GM06990 (cell line): ENCODE data around the gene LRBA.

Experiments
- DNase-seq: peaks from one replicate; pipeline ENCODE4 v3.0.0-alpha.2; 2011; ENCODE audit not compliant: insufficient read length; ENCODE audit errors: extremely low read depth
- H3K27me3 ChIP-seq: replicated peaks from 2 replicates; pipeline ENCODE4 v1.6.0; 2011; ENCODE audit warnings: low read length; ENCODE audit not compliant: control insufficient read depth, insufficient read depth
- H3K36me3 ChIP-seq: 2 replicates; pipeline ENCODE4 v1.5.1; 2011; ENCODE audit warnings: low read length; ENCODE audit not compliant: control insufficient read depth, insufficient read depth
- H3K4me3 ChIP-seq: replicated peaks from 2 replicates; pipeline ENCODE4 v1.5.1; 2011; ENCODE audit warnings: low read depth, mild to moderate bottlenecking, control low read depth, low read length
- TF ChIP-seq, protein P1 (sequence below): IDR thresholded peaks from 2 replicates; pipeline ENCODE4 v1.5.1; 2011; ENCODE audit warnings: low read length, control low read depth, mild to moderate bottlenecking, inconsistent platforms; ENCODE audit not compliant: insufficient read depth, poor library complexity, severe bottlenecking

Gene LRBA

DNA sequence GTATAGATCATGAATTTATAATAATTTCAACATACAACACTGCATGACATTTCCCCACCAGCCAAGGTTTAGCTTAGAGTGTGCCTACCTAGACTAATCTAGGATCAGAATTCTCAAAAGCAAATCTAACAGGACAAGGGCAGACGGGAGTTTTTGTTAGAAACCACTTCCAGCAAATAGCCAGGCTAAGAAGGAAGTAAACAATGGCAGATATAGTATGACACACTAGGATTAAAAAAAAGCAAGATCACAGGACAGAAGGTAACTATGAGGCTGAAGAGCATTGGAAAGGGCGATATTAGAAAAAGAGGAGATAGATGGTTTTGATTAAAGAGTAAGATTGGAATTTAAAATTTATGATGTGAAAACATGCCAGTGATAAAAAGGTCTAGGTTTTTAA is 124.8 kb downstream of the LRBA start:
- TF ChIP-seq, protein P1, sequence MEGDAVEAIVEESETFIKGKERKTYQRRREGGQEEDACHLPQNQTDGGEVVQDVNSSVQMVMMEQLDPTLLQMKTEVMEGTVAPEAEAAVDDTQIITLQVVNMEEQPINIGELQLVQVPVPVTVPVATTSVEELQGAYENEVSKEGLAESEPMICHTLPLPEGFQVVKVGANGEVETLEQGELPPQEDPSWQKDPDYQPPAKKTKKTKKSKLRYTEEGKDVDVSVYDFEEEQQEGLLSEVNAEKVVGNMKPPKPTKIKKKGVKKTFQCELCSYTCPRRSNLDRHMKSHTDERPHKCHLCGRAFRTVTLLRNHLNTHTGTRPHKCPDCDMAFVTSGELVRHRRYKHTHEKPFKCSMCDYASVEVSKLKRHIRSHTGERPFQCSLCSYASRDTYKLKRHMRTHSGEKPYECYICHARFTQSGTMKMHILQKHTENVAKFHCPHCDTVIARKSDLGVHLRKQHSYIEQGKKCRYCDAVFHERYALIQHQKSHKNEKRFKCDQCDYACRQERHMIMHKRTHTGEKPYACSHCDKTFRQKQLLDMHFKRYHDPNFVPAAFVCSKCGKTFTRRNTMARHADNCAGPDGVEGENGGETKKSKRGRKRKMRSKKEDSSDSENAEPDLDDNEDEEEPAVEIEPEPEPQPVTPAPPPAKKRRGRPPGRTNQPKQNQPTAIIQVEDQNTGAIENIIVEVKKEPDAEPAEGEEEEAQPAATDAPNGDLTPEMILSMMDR = no peak
- H3K36me3 ChIP-seq = peaks cover 1% of the 10 kb centered on the region; the same call in 1 of the 2 replicates
- no peak for DNase-seq
- H3K4me3 ChIP-seq = no peak overlapping the region
- no peaks in the 10 kb centered on the region for H3K27me3 ChIP-seq

DNA sequence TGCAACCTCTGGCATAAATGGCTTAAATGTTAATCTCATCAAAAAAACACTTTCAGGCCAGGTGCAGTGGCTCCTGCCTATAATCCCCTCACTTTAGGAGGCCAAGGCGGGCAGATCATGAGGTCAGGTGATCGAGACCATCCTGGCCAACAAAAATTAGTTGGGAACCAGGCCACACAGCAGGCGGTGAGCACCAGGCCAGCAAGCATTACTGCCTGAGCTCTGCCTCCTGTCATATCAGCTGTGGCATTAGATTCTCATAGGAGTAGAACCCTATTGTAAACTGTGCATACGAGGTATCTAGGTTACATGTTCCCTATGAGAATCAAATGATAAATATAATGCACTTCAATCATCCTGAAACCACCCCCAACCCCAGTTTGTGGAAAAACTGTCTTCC is 125.8 kb downstream of the LRBA start:
- no peak for DNase-seq
- TF ChIP-seq, protein P1 = no peak

DNA sequence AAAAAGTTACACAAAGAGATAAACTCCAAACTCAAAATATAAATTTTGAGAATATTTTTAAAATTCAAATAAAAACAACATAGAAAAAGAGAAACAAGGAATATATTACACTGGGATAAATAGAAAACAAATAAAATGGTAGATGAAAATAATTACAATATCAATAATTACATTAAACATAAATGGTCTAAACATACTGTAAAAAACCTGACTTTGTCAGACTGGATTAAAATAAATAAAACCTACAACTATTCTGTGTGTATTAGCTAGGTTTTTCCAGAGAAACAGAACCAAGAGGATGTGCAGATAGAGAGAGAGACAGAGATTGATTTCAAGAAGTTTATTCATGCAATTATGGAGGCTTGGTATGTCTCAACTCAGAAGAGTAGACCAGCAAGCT is 126.5 kb downstream of the LRBA start:
- TF ChIP-seq, protein P1 = no peak
- DNase-seq = no peak

More for the DNA sequence above, 125.8 kb downstream of the LRBA start:
- no peaks in the 10 kb centered on the region for H3K27me3 ChIP-seq
- H3K4me3 ChIP-seq = no peak overlapping the region
- H3K36me3 ChIP-seq = peaks cover 1% of the 10 kb centered on the region; the same call in 1 of the 2 replicates

DNA sequence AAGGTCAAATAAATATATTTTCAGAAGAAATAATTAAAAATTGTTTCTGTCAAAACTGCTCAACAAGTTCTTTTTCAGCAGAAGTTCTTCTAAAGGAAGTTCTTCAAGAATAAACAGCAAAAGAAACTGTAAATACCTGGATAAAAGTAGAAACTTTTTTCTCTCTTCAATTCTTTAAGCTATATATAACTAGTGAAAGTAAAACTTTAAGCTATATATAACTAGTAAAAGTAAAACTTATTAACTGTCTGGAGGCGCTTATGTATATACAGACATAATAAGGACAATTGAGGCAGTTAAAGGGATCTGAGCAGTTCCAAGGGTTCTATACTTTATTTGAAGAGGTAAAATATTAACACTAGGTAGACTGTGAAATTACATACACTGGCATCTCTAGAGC is 126.9 kb downstream of the LRBA start:
- Histone ChIP-seq H3K4me3 (no peak overlapping the region), H3K27me3 (no peaks in the 10 kb centered on the region), H3K36me3 (peaks cover 1% of the 10 kb centered on the region; the same call in 1 of the 2 replicates)
- TF ChIP-seq, protein P1 = no peak
- DNase-seq = no peak

More for the DNA sequence above, 126.5 kb downstream of the LRBA start:
- no peak overlapping the region for H3K4me3 ChIP-seq
- peaks cover 1% of the 10 kb centered on the region; the same call in 1 of the 2 replicates for H3K36me3 ChIP-seq
- H3K27me3 ChIP-seq = no peaks in the 10 kb centered on the region

DNA sequence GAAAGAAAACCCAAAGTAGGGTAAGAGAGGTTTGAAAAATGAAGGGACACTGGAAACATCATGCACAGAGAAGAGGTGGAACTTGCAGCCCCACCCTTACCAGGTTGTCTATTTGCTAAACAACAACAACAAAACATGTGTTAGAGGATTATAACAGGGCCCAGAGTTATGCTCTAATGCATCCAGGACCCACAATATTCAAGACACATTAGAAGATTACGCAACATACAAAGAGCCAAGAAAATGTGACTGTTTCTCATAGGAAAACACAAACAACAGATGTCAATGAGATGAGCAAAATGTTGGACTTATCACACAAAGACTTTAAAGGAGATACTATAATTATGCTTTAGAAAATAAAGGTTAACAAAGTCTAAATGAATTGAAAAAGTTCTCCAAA is 128.5 kb downstream of the LRBA start:
- TF ChIP-seq, protein P1 = no peak
- no peak for DNase-seq
- H3K27me3 ChIP-seq = no peaks in the 10 kb centered on the region
- H3K4me3 ChIP-seq = no peak overlapping the region
- H3K36me3 ChIP-seq = no peaks in the 10 kb centered on the region

DNA sequence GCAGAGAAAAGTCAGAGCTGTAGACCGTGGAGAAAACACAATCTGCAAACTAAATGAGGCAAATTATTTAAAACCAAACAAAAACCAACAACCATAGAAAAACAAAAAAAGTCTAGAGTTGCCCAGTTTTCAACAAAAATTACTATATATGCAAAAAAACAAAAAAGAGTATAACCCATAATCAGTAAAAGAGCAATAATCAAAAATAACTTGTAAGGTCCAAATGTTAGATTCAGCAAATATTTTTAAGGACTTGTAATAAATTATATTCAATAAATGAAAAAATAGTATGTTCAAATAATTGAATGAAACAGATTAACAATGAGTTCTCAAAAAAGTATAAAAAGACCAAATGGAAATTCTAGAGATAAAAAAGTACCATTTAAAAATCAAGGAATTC is 130.5 kb downstream of the LRBA start:
- no peak for DNase-seq
- TF ChIP-seq, protein P1 = no peak
- Histone ChIP-seq H3K27me3 (no peaks in the 10 kb centered on the region), H3K4me3 (no peak overlapping the region), H3K36me3 (no peaks in the 10 kb centered on the region)
